Esophagus squamous epithelium (tissue), 4 donors: ENCODE data around the gene ELF2.

ENCODE experiments used
- POLR2A ChIP-seq, 4 donors: fragments of 450-650 bp; IDR thresholded peaks; one replicate each; pipeline ENCODE4 v1.6.1; 2017; ENCODE audit warnings: antibody characterized with exemption in 4 of 4, mild to moderate bottlenecking in 4 of 4, moderate library complexity in 3 of 4
- TF ChIP-seq, protein P1 (sequence below), 6 experiments: fragments of 450-650 bp in 4 of 6; fragments of 200-600 bp in 2 of 6; sonication (generic) in 2 of 6; IDR thresholded peaks; one replicate each; pipeline ENCODE4 v1.5.1; 2016 to 2019; ENCODE audit warnings: antibody characterized with exemption in 6 of 6, mild to moderate bottlenecking in 4 of 6, moderate library complexity in 4 of 6

DNA sequence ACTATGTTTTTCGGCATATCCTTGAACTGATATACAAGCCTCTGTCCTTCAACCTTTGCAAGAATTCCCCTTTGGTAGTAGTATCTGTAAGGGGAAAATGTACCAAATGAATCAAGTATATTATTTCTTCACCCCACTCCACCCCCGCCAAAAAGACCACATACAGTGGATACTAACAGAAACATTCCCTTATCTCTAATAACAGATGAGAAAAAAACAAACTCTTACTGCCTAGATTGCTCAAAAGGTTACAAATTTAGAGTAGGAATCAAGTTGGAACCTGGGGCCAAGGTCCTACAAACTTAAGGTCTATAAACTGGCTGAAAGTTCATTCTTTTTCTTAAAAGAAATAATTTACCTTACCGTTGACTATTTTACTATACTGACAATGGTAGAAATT lies 116.4 kb downstream of the ELF2 start:
- TF ChIP-seq POLR2A (IDR thresholded peaks at IDR 0.05): no peak
- TF ChIP-seq, protein P1, sequence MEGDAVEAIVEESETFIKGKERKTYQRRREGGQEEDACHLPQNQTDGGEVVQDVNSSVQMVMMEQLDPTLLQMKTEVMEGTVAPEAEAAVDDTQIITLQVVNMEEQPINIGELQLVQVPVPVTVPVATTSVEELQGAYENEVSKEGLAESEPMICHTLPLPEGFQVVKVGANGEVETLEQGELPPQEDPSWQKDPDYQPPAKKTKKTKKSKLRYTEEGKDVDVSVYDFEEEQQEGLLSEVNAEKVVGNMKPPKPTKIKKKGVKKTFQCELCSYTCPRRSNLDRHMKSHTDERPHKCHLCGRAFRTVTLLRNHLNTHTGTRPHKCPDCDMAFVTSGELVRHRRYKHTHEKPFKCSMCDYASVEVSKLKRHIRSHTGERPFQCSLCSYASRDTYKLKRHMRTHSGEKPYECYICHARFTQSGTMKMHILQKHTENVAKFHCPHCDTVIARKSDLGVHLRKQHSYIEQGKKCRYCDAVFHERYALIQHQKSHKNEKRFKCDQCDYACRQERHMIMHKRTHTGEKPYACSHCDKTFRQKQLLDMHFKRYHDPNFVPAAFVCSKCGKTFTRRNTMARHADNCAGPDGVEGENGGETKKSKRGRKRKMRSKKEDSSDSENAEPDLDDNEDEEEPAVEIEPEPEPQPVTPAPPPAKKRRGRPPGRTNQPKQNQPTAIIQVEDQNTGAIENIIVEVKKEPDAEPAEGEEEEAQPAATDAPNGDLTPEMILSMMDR (IDR thresholded peaks at IDR 0.05): no peak
